Stimulated activated CD4-positive, alpha-beta T cell treated with anti-CD3 and anti-CD28 coated beads, Interleukin-15, amount 100 ng/mL, for 48 hours (primary cell): ENCODE measurements around the gene REG3G.

Source experiments
- DNase-seq, 2 donors: peaks; one replicate each; pipeline ENCODE4 v3.0.0-alpha.2; 2020; ENCODE audit warnings: low read depth in 2 of 2

Gene REG3G

DNA sequence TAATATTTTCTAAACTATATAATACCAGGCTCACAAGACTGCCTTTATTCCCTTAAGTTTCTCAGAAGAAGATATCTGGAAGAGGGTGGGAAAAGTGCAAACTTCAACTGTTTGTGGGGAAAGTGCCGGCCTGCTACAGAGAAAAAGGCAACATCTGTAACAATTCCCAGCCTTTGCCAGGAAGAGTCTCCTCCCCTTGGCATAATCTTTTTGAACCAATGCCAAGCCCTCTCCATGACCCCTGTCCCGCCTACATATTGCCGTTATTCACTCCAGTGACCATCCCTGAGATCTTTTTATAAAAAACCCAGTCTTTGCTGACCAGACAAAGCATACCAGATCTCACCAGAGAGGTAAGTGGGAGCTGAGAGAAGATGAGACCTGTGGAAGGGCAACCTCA, at the start of gene REG3G:
REG3G (plus strand) TSS at position 282 of the 400 bp plus-strand sequence. CDS start 392 bp downstream, outside the sequence.
- no peak for DNase-seq

DNA sequence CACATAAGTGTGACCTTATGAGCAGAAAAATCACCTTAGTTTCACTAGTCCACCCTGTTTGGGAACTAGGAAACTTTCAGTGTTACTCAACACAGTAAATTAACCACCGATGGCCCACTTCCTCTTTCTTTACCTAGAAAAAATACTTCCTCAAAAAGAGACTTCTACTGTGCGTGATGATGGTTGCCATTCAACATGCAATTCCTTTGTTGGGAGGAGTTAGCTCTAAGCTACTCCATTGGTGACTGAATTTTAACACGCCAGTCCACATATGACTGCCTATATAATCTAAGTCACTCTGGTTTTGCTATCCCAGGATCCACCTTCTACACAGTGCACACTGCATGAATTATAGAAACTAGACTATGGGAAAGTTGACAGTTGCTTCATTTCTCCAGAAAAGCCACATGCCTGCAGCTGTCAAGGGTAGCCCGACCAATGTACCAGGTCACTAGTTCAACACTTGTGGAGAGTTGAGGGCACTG, 47.8 kb upstream of the REG3G start:
- no peak for DNase-seq

DNA sequence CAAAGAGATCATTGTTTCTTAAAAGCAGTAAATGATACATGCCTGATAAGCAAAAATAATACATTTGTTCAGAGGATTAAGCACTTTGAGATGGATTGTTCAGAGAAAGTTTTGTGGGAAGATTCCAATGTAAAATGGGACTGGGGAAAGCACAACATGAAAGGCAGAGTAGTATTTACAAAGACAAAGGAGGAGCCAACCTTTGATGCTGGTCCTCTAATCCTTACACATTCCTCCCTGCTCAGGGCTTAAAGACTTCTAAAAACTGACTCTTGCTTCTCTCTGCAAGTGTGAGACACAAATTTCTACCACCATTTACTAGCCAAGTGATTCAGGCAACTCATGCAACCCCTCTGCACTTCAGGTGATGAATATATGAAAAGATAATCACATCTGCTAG, 47.2 kb upstream of the REG3G start:
- no peak for DNase-seq

DNA sequence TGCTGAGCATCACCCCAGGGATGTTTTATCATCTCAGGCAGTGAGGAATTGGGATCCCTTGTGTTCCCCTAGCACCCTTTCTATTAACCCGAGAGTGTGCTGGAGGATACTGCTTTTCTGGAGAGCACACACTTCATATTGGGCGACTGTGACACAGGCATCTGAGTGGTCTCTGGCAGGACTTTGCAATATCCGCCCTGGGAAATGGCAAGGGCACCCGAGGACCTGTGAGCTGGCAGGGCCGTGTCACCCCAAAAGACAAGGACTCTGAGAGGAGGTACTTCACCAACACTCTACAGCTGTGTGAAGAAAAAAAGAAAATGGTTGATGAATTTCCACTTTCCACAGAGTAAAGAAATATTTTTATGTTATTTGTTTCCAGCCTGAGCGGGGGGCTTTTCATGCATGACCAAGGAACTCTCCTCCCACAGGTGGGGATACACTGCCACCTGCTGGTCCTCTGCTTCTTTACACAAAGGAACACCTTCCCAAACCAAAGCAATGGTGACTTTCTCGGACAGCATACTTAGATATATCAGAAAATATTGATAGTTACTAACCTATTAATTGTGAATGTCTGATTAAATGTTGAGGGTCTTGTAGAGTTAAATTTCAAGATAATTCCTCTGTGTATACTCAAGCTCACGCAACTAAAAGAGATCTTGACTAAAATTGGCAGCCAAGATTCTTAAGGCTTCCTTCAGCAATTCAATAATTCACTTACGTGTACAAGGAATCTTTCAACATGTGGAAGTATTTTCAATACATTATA, 45.9 kb upstream of the REG3G start:
- no peak for DNase-seq

DNA sequence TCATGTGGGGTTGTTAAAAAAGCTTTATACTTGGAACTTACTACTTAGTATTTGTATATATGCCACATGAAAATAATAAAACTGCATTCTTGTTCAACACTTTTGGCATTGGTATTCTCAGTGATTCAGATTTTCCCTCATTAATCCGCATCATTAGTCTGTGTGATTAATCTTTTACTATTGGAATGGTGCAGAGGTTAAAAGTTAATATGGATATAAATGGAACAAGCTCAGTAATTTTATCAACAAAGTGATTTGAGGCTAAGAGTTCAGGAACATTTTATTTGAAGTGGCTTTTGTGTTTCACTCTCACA, 45.4 kb upstream of the REG3G start:
- no peak for DNase-seq

DNA sequence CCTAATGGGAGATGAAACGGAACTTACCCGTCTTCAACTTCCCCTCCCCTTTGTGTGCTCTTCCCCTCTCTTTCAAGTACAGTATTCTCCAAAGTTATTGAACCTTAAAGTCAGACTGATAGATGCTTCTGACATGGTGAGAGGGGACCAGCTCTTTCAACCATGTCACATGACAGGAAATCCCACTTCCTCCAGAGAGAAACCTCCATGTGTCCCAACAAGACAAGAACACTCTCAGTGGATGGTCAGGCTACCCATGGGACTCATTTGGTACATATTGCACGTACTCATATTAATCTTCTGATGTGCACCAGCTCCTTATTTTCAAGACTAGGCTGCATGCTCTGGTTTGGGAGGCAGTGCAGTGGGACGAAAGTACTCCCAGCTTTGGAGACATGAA, 44.6 kb upstream of the REG3G start:
- DNase-seq = no peak

DNA sequence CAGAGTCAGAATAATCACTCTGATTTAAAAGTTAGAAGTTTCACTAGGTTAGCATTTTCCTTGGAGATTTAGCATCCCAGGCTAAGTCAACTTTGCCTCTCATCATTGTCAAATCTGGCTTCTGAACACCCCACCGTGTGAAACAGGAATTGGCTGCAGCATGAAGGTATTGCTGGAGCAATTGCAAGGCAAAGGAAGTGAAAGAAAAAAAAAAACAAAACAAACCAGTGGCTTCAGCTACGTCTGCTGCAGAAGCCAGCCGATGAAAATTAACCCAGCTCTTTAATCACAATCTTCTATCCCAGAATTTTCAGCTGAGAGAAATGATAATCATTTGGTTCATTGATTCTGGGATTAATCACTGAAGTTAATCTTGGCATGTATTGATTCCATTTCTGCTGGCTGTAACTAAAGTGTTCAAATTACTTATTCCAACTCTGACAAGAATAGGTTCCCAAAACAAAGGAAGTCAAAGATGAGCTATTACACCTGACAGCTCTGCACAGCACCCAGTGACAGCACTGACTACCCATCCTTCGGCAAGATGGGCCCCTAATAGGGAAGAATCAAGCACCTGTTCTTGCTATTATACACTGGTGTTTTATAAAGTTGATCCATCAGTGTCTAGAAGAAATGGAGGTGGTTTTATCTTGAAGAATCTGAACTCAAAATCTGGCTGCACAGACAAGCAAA, 42.7 kb upstream of the REG3G start:
- no peak for DNase-seq

DNA sequence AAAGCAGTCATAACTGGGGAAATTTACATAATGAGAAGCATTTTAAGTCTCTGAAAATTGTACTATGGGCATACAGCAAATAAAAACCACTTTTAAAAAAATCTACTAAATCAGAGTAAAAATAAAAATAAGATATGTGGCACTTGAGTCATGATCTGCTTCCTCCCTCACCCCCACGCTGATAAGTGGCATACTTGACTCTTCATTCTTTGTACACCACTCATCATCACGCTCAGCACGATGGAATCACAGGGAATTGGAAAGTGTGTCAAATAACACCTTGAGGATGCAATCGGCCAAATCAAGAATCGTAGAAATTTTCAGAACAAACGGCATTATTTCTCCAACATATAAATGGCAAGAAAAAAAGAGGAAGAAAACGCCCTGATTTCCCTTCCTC, 41.1 kb upstream of the REG3G start:
- DNase-seq = no peak

DNA sequence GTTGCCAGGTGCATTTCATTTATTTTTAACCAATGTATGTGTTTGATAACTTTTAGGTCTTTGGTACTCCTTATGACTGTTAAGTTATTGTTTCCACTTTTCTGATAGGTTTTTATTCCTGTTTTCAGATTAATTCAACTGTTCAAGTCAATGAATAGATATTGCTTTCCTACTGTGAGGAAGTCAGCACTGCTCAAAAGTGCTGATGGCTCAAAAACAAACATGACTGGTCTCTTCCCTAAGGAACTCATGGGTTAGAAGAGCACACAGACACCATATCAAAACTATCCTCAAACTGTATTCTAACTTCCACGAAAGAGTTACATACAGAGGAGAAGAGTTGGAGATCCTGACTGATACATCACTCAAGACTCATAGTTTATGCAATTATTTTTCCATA, 39.9 kb upstream of the REG3G start:
- DNase-seq = no peak

DNA sequence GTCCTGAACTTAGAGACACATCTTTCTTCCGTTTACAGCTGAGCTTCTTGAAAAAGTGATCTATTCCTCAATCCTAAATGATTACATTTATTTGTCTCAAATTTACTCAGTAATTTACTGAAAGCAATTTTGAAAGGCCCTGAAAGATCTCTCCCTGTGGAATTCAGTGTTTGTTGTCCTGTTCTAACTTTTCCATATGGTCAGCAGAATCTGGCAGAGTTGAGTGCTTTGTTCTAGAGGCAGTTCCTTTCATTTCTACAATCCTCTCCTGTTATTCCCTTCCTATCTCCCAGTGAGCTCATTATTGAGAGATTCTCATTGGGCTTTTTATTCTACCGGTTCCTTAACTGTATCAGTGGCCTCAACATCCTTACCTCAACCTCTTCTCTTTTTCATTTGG, 36.5 kb upstream of the REG3G start:
- DNase-seq = no peak

DNA sequence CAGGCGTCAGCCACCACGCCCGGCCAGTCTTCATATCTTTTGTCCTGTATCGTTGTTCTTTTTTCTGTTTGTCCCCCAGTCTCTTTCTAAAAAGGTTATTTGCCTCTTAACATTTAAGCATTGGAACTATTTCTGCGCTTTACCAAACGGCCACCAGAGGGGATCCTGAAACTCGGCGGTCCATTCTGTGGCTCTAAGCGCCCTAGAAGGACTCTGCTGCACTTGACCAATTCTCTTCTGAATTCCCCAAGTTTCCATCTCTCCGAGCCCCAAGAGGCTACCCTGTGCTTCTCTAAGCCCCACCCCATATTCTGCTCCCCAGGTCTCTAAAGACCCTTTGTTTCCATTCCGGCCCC, 33.1 kb upstream of the REG3G start:
- DNase-seq = no peak

DNA sequence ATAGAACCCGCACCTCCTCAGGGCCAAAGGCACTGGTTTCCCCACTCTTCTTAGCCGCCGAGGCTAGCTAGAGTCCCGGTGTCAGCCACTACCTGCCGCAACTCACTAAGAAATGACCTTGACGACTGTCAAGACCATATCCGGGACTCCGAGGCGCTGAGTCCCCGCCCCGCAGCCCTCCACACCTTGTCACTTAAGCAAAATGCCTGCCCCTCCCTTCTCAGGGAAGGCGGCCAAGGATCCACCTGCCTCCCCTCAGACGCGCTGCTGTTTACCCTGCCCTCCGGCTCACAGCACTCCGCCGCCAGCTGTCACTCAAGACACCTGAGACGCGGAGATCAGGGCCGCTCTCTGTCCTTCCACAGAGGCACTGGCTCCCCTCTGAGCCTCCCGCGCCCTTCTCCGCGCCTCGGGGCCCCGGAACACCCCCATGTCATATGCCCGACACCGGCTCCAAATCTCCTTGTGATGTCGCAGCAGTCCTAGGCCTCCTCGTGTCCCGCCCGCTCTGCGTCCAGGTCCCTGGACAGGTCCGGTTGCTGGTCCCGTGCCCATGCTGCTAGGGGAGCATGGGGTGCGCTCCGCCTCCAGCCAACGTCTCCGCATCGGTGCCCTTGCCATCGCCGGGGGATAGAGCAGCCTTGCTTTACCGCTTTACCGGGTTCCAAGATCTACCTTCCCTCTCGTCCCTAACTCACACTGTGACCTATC, 32.5 kb upstream of the REG3G start:
- DNase-seq = no peak

DNA sequence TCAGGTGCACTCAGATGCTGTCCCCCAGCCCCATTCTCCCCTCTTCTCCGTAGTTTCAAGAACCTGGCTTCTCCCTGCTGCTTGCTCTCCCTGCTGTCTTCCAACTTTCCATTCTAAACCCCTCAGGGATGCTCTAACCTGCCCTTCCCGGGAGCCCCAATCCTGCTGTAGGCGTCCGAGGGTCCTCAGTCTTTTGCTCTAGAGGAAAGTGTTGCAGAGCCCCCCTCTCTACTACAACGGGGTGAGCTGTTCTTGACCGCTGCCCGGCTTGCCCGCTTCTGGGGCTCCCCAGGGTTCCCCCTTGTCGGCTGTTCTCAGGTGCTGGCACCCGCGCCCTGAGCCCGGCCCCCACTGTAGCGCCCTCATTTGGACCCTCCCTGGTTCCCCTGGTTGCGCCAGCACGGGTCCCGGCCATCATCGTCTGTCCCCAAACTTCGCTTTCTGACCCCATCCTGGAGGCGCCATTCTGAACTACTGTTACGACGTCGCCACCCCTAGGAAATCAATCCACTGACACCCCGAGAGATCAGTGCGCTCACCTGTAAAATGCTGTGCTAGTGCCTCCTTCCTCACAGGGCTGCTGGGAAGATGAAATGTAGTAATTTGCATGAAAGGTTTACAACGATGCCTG, 31.9 kb upstream of the REG3G start:
- DNase-seq = no peak

DNA sequence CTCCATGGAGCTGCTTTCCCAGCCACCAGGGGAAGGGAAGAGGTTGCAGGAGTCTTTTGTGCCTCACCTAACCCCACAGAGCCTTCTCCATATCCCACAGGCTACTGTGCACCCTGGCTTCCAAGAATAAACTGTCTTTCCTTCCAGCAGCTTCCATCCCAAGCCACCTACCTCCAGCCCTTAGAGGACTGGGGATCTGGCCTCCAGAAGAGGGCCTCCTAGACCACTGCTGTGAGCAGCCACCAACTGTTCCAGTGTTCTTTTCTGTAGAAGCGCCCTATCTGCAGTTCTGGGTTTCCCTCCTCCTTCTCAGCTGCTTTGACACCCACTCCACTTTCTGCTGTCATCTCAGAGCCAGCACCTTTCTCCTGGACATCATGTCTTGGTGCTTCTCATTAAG, 30.7 kb upstream of the REG3G start:
- DNase-seq = no peak

DNA sequence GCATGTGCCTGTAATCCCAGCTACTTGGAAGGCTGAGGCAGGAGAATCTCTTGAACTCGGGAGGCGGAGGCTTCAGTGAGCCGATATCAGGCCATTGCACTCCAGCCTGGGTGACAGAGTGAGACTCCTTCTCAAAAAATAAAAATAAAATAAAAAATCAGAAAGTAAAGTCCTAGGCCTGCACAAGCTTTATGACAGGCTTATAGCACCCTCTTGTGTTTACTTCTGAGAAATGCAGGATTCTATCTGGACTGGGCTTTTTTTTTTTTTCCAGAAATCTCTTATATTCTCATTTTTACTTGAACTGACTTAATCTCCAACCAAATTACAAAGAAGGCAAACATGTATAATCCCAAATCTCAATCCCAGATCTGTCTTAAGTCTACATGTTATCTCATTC, 26.1 kb upstream of the REG3G start:
- no peak for DNase-seq

DNA sequence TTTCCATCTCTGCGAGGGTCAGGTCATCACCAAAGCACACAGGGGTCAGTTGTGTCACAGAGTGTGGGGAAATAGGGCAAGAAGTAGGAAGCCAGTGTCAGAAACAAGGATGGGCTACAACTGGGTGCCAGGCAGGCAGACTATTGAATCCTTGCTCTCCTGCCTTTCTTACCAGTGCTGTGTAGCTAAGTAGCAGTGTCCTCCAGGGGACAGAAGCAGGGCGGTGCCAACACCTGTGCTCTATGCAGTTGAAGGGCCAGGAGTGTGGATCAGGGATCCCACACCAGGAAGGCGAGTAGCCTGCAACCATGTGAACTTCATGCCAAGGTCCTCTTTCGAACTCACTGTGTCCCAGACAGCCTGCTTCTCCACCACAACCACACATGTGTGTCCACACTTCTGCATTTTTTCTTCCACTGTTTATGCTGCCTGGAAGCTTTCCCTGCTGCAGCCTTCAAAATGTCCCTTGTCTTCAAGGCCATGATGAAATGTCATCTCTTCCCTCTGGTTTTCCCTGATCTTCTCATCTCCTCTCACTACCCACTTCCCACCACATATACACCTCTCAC, 25.4 kb upstream of the REG3G start:
- no peak for DNase-seq

DNA sequence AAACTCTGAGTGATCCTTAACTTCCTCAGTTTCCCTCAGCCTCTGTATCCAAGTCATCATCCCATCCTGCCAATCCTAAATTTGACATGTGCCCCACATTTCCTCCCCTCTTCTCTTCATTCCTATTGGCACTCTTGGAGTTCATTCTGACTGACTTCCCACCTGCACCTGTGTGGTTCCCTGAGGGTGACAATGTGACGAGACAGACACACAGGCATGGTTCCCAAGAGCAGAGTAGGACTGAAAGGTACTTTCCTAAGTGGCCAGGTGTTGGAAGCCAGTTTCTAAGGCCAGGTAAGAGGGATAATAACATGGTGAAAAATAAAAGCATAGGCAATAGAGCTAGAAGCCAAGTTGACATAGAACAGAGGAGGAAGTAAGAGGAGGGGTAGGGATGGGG, 24.2 kb upstream of the REG3G start:
- no peak for DNase-seq

DNA sequence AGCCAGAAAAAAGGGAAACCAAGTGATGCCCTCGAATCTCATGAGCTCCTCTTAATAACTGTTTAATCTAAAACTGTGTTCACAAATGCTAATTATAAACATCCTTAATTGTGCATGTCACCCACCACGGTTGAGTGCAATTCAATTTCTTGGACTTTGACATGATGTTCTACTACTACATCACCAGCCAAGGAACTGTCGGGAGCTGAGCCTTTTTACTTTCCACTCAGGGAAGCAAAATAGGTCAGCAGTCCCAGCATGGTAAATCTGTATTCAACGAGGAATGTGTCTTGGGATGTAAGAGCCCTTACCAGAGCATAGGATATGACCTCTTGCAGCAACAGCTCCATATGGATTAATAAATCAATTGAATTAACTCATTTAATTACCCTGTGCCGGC, 20.8 kb upstream of the REG3G start:
- no peak for DNase-seq

DNA sequence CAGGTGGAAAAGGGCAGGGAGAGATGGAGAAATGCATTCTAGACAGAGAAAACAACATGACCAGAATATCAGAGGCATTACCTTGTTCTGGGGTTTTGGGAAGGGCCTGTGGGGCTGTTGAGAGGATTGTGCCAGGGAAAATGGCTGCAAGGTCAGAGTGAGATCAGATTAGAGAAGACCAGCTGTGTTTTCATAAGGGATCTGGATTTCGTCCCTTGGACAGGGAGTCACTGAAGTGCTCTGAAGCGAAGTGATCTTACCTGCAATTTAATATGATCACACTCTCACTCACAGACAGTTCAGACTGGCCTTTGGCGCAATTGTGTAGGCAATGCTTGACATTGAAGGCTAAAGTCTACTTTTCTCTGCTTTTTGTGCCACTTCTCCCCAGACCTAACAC, 20.3 kb upstream of the REG3G start:
- DNase-seq = no peak

DNA sequence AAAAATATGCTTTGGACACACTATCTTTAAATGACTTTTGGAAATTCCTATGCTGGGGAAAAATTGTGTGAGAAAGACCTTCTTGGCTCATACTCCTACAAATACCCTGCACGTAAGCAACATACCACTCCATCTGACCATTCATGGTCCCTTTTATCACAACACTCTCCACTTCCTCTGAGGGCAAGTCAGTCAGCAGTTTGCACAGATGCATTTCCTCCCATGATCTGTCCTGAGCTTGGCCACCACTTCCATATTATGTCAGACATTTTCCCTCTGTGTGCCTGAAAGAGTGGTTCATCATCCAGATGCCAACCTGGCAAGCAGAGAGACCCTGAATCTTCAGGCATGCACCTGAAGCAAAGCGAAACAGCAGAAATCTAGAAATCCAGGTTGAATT, 16.1 kb upstream of the REG3G start:
- DNase-seq = no peak

DNA sequence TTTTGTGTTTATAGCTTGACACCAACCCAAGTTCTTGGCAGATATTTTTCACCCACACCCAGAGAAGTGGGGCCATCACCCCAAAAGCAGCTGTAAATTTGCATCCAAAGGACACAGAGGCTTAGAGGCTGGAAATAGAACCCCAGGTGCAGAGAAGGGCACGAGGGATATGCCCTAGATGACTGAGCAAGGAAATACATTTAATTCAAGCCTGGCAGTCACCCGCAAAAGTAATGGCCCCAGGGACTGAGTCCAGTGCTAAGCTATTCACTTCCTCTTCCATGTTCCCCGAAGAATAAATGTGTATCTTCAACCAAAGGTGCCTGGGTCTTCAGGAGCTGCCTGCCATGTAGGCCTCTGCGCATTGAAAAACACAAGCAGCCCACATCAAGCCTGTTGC, 14.0 kb upstream of the REG3G start:
- DNase-seq = no peak

DNA sequence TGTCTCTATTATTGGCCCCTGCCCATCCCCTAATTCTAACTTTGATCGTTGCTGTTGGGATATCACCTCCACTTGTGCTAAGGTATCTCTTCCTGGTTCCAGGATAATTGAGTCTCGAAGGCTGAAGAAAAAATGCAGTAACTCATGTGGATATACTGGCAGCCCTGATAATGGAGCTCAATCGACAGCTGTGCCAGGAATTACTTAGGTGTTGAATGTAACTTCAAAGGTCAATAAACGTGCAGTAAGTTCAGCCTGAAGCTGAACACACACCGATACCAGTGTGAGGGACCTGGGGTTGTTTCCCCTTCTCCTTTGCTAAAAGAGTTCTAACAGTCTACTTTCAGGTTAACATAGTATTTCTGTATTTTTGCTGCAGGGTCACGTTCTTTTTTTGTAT, 11.9 kb upstream of the REG3G start:
- no peak for DNase-seq
